HG03280 (cell line): Measurements from ENCODE around the gene GAS6.
"Not testable (repeated sequence)": the region's sequence is repeated elsewhere in the genome, so short reads cannot be mapped to it uniquely, and the experiment has no call there.

Experiments used
- ATAC-seq: cut with Tn5 transposase; IDR thresholded peaks from one replicate; pipeline ENCODE4 v1.9.1; 2021; ENCODE audit warnings: mild to moderate bottlenecking, moderate library complexity; ENCODE audit not compliant: unreplicated experiment

GAS6 gene

GRCh38 chr13:113796211-113796963 is 67.5 kb downstream of the GAS6 start:
- ATAC-seq, result no peak

DNA sequence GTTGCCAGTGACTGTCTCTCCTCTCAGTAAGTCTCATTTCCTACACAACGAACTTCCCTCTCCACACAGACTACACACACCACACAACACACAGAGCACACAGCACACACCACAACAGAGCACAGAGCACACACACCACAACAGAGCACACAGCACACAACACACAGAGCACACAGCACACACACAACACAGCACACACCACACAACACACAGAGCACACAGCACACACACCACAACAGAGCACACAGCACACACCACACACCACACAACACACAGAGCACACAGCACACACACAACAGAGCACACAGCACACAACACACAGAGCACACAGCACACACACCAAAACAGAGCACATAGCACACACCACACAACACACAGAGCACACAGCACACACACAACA is 68.5 kb downstream of the GAS6 start:
- ATAC-seq, result not testable (repeated sequence)

DNA sequence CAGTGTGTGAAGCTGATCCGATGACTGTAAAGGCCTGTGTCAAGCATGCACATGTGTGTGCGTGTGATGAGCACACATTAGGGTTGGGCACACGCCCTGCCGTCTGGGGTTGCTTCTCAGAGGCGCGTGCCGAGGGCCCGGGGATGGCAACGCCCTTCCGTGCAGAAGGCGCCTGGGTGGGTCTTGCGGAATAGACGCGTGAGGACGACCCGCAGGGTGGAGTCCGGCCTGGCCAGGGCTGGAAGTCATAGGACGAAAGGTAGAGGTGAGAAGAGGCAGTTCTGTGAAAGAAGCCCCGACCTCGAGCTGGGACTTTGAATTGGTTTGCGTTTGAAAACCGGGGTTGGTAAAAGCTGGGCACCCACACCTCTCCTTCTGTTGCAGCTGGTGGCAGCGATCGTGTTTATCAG is 69.1 kb downstream of the GAS6 start:
- no peak for ATAC-seq

- ATAC-seq, result no peak
Observed at GRCh38 chr13:113794086-113794485, 69.8 kb downstream of the GAS6 start.

- no peak for ATAC-seq
Observed at GRCh38 chr13:113793718-113794085, 70.2 kb downstream of the GAS6 start.

DNA sequence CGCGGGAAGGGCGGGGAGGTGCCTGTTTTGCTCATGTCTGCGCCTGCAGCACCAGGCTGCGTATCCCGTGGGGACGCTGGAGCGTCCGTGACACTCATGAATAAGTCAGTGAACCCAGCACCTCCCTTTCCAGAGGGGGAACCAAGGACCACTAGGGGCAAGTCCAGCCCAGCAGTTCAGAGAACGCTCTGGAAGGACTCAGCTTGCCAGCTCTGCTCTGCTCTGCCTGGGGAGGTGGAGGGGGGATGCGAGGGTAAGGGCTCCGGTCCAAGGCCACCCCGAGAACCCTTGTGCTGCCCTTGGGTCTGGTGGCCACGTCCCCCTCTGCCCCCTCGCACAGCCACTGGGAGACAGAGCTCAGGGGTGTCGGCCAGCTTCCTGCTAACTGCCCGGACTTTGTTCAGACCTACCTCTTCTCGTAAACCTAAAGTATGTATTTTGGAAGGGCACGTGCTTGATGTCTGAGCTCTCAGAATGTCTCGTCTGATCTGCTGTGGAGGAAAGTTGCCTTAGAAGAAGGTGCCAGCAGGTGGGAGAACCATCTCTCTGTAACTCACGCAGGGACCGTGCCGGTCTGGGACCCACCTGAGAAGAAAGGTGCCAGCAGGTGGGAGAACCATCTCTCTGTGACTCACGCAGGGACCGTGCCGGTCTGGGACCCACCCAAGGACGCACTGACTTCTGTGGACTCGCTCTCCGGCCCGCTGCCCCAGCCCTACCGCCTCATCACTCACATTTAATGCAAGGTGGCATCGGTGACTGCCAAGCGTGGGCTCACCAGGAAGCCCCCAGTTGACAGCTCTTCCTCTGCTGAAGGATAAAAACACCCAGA is 70.8 kb downstream of the GAS6 start:
- no peak for ATAC-seq

GRCh38 chr13:113792236-113792770 is 71.6 kb downstream of the GAS6 start:
- no peak for ATAC-seq

DNA sequence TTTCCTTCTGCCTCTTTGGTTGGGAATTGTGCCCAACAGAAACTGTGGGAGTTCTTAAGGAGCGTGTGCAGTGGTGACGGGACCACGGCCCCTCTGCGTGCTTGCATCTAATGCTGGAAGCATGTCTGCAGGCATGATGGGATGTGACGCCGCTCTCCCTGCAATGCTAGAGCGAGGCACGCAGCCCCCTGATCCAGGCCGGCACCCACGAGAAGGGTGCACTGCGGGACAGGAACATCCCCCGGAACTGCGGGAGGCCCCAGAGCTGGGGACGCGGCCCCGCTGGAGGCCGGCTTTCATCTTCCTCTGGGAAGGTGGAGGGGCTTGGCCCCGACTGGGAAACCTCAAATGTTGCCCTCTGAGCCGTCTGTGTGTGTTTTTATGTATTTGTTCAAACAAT is 72.1 kb downstream of the GAS6 start:
- no peak for ATAC-seq

GRCh38 chr13:113791226-113791625 is 72.7 kb downstream of the GAS6 start:
- ATAC-seq, result no peak

DNA sequence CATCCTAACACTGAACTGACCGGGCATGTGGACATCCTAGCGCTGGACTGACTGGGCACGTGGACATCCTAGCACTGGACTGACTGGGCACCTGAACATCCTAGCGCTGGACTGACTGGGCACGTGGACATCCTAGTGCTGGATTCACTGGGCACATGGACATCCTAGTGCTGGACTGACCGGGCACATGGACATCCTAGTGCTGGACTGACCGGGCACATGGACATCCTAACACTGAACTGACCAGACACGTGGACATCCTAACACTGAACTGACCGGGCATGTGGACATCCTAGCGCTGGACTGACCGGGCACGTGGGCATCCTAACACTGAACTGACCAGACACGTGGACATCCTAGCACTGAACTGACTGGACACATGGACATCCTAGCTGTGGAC is 73.9 kb downstream of the GAS6 start:
- ATAC-seq, result not testable (repeated sequence)

GRCh38 chr13:113789167-113789566 is 74.7 kb downstream of the GAS6 start:
- ATAC-seq, result no peak

DNA sequence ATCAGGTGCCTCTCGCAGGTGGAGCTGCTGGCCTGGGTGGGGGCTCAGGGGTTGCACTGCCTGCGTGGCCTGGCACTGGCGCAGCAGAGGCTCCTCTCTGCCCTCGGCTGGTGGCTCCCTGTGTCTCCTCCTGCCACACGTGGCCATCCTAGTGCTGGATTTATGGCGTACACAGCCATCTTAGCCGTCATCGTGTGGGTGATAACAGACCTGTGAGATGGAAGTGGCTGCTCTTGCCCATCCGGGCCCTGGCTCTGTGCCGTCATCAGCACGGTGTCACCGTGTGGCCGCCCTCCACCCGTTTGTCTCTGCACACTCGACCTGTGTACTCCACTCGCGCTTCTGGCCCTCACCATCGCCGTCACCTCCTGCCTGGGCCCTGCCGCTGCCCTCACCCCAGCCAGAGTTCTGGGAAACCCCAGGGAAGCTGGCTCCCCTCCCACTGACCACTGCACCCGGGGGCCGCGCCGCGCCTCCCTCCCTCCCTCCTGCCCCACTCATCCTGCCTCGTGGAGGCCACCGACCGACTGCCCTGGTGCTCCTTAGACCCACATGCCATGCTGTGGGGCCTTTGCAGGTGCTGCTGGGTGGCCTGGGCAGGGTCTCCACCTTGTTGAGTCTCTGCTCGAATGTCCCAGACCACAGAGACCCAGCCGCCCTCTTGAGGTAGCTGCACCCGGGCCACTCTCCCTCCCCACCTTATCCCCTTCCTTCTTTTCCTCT is 75.3 kb downstream of the GAS6 start:
- no peak for ATAC-seq

GRCh38 chr13:113787694-113788093 is 76.2 kb downstream of the GAS6 start:
- ATAC-seq, result no peak

- ATAC-seq, result no peak
Observed at GRCh38 chr13:113786262-113786841, 77.5 kb downstream of the GAS6 start.

DNA sequence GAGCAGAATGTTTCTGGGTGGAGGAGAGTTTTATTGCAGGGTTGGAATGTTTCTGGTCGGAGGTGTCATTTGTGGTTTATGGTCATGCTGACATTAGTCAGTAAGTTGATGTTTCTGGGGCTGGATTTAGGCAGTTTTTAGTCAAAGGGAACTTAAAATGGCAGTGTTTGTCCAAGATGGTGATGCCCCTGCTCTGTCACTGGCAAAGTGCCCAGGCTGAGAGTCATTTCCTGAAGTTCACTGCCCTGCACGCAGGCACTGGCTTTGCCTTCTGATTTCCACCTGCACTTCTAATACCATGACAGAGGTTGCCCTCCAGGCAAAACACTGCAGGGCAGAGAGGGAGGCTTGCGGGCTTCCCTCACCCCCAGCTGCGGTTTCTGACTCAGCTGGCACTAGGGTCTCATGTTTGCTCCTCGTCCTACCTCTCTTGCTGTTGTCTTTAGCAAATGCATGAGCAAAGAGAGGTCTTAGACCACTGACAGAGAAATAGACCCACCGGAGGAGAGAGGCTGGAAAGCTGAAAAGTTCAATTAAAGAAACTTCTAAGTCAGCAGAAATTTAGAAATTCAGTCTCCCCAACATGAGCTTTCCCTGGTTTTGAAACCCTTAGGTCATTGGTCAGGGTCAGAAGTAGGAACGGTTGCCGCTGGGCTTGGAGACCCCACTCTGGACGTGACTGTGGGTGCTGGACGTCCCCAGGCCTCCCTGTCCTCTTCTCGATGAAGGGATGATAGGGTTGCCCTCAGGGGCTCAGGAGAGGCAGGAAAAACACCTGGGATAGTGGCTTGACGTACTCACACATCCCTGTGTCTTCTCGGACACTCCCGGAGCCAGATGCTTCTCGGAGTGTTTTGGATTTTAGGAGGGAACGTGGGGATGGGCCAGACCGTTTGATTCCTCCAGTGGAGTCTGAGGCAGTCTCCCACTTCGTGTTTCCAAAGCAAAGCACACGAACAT is 78.5 kb downstream of the GAS6 start:
- no peak for ATAC-seq

- ATAC-seq, result no peak
Observed at GRCh38 chr13:113784645-113785024, 79.2 kb downstream of the GAS6 start.

DNA sequence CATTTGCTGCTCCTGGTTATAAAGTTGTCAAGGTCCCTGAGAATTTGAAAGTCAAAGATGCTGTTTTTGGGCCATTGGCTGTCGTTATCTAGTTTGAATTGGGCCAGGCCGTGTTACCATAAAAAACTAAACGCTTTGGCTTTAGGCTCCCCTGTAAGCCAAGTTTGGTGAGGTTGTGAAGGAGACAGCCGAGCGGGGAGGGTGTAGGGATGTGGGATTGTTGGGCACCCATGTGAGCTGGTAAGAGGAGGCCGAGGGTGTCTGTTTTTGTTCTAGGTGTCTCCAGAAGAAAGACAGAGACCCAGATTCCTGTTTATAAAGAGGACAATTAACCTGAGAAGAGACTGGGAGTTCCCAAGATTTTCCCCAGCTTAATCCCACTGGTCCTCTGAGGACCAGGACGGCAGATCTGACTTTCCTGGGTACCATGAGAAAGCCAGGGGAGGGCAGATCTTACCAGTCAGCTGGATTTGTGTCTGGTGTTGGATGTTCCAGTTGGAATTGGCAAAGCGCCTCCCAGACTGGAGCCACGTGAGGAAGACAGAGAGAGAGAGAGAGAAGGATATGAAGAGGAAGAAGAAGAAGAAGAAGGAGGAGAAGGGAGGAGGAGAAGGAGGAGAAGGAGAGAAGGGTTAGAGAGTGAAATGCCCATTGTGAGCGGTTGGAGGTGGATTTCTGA is 79.8 kb downstream of the GAS6 start:
- no peak for ATAC-seq

DNA sequence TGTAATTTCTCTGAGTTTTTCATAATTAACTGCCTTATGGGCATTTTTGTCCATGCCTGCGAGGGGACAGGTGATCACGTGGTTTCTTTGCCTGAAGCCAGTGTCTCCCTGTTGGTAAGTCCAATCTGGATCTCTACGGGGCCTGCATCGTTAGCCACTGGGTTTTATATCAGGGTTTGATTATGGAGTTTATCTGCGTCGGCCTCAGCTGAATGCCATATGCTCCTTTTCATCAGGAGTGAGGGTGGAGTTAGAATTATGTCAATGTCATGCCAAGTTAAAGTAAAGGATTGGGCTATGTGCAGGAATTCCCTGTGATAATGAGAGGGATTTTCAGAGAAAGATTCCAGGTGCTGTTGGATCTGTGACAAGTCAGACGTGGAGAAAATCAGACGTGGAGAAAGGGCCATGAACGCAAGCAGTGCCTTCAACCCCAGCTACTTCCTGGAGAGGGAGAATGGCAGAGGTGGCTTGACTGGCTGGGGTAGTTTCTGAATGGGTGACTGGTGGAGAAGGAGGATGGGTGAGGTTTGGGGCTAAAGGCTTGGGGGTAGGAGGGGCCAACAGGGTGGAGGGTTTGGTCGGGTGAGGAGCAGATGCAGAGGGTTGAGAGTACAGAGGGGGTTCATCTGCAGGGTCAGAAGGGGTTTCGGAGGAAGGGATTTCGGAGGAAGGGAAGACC is 80.5 kb downstream of the GAS6 start:
- ATAC-seq, result no peak

DNA sequence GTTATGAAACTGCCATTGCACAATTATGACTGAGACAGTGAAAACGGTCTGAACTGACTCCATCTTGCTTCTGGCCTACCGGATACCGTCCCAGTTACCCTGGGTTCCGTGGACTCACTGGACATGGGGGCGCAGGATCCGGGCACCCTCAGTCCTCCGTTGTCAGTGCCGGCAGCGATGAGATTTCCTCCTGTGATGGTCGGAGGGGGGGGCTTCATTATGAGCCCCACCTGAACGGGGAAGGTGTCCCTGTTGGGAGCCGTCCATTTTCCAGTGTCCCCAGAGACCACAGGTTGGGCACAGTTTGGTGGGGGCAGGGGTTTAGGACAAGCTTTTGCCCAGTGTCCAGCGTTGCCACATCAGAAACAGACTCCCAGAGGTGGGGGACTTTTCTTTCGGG is 81.4 kb downstream of the GAS6 start:
- ATAC-seq, result no peak
